Activated CD8-positive, alpha-beta memory T cell treated with anti-CD3 and anti-CD28 coated beads for 4 hours (primary cell): Measurements from ENCODE around the gene SPRR1A.

Experiments used
- DNase-seq, 2 donors: peaks; one replicate each; pipeline ENCODE4 v3.0.0-alpha.2; 2020; ENCODE audit warnings: low read depth in 2 of 2

SPRR1A gene, protein sequence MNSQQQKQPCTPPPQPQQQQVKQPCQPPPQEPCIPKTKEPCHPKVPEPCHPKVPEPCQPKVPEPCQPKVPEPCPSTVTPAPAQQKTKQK

DNA sequence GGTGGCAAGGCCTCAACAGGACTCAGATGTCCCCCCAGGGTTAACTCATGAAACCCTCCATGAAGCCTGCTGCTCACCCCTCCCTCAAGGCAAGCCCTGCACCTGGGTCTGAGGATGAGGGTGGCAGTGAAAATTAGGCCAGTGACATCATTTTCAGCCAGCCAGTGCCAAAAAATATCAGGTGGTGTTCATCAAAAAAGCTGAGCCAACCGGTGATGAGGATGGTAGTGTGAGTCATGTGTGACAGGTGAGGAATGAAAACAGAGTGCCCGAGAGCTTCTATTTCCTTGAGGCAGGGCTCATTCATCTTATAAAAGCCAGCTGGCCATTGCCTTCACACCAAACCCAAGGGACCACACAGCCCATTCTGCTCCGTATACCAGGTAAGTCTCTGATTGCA is at the start of gene SPRR1A:
Gene SPRR1A, plus strand, starts transcription at position 339 of the 400 bp plus-strand sequence. CDS start 1,150 bp downstream, outside the sequence.
- DNase-seq = no peak

DNA sequence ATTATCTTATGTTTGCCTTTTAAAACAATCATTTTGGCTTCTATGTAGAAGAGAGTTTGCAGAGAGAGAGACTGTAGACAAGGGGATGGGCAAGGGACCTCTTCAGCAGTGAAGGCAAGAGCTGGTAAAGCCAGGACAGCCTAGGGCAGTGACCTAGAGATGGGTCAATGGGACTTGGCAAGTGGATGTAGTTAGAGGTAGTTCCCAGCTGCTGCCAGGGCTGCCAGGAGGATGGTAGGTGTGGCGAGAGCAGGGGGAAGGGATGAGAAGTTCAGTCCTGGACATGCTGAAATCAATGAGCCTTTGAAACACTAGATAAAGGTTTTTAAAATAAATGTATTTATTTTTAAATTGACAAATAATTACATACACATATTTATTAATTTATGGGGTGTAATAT is 43.3 kb upstream of the SPRR1A start:
- no peak for DNase-seq

DNA sequence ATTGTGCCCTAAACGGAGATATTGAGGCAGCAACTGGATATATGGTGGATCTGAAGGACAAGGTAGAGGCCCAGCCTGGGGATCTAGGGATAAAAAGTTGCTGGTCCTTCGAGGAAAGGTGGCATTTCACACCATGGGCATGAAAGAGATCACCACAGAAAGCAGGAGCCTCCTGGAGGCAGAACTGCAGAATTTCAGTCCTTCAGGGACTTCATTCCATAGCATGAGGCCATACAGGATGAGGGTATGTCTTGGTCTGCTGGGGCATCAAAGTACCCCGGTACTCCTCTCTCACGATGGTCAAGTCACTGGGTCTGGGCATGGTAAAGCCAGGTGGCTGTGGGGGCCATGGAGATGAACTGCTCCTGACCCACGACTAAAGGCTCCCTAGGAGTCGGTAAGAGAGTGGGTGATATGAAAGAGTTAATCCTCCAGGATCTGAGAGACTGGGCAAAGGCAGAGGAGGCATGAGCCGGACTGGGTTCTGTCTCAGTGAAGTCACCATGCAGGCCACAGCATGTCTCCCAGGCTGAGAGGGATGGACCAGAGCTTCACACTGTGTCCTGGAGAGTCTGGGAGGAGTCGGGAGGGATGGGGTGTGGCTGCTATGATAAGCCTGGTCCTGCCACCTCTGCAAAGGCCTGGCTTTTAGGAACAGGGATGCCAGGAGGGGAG is 42.7 kb upstream of the SPRR1A start:
- no peak for DNase-seq

DNA sequence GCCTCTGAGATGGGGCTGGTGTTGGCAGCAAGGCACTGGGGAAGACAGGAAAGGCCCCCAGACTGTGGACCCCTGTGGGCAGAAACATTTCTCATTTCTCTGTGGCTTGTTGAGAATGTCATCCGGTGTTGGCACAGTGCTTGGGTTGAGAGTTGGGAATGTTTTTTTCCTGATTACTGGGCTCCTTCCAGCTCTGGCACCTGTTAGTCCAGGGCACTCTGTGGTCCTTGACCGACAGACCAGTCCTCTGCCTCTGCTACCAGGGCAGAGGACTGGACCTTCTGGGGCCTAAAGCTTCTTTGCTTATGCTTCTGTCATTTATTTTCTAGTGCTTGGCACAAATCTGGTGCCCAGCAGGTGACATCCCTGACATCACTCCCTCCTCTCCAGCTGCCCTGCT is 41.7 kb upstream of the SPRR1A start:
- no peak for DNase-seq

DNA sequence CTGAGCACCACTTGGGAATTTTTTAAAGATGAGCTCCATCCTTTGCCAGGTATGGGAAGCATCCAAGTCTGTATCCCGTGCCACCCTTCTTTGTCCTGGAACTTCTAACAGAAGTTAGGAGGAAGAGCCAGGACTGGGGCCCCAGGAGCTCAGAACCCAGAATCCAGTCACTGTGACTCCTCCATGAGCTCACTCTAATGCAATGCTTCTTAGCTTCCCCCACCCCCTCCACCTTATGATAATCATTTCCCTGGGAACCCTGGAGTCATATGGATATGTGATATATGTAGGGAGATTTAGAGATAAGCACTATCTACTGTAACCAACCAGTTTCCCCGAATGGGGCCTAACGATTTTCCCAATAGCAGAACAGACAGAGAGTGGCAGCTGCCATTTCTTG is 37.6 kb upstream of the SPRR1A start:
- no peak for DNase-seq

DNA sequence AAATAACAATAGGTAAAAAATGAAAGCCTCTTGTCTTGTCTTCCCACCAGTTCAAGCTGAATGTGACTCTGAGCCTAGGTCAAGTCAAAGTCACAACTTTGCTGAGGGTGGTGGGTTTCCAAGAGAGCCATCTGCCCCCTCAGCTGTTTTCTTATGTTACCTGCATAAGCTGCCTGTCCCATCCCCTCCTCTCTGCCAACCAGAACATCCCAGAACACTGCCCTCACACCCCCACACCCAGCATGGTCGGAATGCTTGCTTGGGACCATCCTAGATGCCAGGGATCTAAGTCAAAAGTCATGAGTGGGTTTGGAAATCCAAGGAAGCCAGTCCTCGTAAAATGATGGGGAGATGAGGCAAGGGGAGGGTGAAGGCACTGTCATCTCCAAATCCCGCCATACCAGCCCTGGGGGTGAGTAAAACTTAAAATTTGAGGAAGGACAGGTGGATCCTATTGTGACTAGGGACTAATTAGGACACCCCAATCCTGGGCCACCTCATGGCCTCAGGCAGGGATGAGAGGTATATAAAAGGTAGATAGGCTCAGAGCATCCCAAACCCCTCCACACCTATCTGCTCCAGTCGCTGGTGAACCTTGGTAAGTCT is 37.1 kb upstream of the SPRR1A start, which contains the start of gene SPRR5:
Gene SPRR5, plus strand, starts transcription at position 556 of the 606 bp plus-strand sequence. CDS start 1,349 bp downstream, outside the sequence.
- DNase-seq = no peak

DNA sequence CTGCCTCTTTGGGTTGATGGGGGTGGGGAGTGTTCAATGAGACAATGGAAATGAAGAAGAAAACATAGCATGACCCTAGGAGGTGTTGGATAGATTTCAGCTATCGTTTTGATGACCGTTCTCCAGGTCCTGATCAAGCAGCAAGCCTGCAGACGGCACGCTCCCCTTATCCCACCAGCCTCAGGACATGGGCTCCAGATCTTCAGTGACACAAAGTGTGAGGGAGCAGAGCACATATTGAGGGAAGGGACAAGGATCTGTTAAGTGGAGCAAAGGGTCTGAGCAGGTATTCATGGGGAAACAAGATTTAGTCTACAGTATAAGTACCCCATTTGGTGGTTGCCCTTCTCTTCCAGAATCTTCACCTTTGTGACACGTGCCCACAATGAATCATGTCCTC is 32.2 kb upstream of the SPRR1A start:
- no peak for DNase-seq

DNA sequence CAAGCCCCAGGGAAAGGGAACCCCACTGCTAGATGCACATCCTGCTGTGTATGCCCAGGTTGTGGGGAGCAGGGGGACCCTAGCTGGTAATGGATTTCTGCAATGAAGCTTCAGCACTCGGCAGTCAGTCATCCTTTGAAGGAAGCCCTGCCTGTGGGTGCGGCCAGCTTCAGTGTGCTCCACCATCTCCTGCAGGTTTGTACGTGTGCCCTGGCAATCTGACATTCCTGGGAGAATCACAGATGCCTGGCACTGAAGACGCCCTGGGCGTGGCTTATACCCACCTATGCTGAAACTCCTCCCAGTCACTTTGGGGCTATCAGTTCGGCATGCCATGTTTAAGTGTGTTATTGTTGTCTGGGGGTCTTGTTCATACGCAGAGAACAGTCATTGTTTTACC is 30.1 kb upstream of the SPRR1A start:
- no peak for DNase-seq

DNA sequence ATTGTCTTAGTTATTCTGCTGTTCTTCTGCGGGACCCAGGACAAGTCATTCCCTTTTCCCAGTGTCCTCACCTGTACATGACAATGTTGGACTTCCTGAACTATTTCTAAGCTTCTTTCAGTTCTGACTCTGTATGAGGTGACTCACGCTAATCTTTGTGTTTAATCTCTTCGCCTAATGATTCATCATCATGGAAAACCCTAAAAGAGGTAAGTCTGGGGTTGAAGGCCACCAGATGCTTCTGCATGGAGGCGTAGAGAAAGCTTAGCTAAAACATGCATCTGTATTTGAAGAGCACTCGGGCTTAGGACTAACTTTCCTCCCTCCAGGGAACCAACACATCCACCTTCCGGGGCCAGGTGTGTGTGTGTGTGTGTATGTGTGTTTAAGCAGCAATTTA is 29.4 kb upstream of the SPRR1A start:
- no peak for DNase-seq

DNA sequence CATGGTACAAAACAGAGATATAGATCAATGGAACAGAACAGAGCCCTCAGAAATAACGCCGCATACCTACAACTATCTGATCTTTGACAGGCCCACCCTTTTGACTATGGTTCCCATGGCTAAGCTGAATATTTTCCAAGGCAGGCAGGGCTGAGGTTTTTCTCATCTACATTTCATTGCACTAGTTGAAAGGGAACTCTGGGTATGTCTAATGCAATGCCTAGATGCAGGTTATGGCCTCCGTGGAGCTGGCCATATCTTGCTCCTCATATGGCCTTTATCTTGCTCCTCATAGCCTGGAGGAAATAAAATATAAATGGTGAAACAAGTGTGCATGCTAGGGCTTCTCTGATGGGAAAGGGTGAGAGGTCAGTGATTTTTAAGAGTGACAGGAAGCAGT is 26.3 kb upstream of the SPRR1A start:
- DNase-seq = no peak

DNA sequence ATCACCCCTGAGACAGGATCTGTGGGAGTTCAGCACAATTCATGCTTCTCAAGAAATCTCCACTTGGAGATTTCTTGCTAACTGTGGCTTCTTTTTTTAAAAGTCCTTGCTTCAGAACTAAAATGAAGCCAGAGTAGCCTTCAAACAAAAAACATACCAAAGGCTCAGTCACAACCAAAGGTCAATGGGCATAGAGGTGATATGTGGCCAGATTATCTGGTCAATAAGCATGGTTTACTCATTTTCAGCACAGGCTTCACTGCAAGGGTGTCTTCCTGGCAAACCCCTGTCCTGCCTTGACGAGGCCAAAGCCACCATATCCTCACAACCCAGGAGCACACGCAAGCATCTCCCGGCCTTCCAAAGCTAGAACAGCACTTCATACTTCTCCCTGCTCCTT is 24.6 kb upstream of the SPRR1A start:
- DNase-seq = no peak

DNA sequence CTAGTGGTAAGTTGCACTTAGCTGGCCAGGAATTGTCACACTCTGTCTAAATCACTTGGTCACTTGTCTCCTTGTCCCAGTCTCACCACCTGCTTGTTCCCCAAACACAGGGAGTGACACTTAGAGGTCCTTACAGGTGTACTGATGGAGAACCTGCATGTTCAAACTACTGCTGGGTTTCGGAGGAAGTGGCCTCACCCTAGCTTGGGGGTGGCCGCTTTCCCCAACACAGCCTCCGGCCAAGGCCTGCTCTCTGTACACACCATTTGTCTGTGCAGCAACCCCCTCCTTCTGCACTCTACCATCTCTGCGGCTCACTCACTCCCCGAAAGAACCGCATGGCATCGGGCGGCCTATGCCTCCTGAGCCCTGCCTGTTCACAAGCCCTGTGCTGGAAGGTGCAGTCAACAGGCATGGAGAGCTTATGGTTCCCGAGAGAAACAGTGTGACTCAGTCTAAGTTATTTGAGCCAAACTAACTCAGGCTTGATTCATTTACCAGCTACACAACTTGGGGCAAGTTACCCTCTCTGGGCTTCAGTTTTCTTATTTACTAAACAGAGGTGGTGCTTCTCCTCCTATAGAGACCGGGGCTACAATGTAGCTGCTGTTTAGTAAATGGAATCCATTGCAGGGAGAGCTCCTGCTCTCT is 24.0 kb upstream of the SPRR1A start:
- no peak for DNase-seq

DNA sequence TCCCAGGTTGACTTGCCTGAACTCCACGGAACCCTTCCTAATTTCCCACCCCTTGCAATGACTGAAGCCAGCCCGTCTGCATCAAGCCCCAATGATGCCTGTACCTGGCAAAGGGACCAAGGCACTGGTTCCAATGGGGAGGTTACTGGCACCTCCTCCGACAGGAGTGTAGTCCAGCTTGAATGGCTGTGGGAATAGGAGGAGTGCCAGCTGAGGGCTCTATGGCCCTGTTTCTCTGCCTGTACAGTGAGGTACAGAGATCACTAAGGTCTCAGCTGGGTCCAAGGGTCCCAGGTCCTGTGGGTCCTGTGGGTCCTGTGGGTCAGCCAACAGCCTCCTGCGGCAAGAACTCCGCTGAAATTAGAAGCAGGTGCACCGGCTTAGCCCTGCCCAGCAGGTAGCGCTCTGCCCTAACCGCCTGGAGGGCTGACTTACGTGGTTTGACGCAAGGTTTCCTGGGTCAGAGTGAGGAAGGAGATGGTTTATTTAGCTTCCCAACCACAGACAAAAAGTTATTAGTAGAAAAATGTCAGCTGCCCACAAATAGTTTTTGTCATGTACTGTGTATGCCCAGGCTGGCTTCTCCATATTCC is 23.3 kb upstream of the SPRR1A start:
- no peak for DNase-seq

DNA sequence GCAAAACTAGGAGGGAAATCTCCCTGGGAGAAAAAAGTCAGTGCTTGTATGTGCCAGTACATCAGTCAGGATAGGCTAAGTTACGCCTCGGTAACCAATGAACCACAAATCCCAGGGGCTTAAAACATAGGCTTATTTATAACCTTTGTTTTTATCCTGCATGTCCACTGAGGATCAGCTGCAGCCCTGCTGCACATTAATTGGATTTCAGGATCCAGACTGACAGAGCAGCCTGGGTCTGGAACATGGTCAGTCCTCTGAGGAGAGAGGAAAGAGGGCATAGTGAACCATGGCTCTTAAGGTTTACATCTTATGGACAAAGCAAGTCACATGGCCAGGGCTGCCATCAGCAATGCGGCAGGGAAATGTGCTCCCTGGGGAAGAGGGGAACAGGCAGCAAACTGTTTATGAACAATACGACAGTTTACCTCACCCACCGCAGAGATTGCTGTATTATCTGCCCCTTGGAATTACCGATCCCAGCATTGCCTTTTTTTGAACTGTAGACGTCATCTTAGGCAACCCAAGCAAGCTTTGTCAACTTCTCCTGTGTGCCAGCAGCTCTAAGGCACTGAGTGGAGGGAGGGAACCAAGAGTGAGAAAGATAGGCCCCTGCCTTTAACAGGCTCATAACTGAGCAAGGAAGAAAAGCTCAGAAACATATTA is 22.5 kb upstream of the SPRR1A start:
- DNase-seq = no peak

DNA sequence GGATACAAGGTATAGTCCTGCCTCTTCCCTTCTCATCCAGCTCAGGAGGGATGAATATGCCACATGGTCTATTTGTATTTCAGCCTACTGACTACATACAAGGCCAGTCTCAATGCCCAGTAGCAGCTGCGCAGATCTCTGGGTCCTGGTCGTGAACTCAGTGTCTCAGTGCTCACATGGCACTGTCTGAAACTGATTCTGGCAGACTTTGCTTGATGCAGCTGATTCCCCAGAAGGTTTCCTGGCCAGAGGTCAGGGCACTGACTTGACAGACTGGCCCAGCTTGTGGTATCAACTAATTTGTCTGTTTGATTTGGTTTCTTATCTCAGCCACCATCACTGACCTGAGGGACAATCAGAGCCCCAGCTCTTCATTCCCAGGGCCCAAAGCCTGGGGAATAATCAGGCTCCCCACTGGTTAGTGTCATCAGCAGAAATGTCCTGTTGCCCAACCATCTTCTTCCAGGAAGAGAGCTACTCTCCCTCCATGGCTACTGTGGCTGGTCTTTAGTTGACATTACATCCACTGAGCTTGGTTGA is 20.9 kb upstream of the SPRR1A start:
- DNase-seq = no peak

DNA sequence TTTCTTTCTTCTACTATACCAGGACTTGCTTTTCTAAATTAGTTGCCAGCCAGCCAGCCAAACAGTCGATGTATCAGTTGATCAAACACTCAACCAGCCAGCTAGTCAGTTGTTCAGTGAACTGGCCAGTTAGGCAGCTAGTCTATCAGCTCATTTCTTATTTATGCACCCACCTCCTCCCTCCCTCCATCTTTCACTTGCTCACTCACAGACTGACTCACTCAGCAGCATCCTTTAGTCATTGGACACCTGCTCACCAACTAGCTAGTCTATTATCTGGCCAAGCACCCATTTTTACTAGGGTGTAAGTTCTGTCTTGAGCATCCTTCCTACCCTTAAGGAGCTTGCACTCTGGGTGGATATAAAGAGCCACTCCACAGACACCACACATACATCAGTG is 19.3 kb upstream of the SPRR1A start:
- DNase-seq = no peak

DNA sequence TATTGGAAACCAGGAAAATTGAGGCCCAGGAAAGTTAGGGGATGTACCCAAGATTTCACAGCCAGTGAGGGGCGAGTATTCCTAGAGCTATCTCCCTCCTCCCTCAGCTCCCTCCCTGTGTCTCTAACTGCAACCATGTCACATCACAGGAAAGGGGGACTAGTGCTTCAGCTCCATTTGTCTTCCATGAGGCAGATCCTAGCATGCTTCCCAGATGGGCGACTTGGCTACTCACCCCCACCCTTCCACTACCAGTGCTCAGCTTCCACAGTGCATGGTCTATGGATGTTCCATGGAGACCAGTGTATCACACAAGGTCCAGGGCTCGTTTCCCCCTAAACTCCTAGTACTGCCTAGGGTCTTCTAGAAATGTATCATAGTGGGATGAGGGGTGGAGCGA is 18.0 kb upstream of the SPRR1A start:
- DNase-seq = no peak

DNA sequence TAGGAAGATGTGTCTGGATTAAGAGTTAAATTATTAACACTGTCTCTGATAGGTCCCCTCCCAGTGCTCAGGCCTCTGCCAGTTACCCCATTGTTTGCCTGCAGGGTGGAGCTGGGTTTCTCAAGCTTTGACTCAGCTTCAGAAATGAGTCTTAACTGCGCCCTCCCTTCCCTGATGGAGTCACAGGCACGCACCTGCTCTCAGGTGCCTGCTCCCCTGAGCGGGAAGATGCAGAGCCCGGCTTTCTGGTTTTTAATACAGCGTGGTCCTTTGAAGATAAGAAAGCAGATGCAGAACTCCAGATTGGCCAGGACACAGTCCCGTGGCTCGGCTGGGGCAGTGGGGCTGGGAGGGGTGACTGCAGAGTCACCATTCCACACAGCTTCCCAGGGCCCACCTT is 16.7 kb upstream of the SPRR1A start:
- DNase-seq = no peak

DNA sequence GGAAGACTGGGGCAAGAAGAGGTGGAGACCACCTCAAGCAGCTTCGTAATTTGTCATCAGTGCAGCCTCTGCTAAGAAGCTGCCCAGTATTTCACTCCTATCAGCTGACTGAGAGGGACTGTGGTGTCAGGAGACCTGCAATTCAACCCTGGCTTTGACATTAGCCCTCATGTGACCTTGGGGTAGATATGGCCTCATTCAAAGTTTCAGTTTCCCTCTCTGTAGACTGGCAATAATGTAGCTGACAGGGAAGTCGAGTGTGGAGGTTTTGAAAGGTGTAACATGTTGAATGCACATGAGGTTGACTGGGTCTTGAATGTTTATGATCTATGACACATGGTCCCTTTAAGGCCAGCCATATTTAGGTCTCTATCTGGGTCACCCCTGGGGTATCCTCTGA is 15.6 kb upstream of the SPRR1A start:
- no peak for DNase-seq

DNA sequence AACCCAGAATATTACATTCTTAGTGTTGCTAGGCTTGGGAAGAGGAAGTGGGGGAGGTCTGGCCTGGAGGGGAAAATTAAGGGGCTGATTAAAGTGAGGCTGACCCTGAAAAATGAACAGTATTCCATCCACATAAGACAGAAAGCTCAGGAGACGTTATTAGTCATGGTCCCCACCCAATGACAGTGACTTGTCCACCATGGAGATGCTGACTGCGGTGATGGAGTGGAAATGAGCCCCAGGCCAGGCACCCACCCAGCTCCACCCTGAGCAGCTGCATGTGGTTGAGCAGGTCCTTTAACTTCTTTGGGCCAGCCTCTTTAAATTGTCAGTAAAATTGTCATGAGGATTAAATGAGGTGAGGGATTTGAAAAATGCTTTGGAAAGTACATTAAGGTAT is 14.8 kb upstream of the SPRR1A start:
- DNase-seq = no peak

DNA sequence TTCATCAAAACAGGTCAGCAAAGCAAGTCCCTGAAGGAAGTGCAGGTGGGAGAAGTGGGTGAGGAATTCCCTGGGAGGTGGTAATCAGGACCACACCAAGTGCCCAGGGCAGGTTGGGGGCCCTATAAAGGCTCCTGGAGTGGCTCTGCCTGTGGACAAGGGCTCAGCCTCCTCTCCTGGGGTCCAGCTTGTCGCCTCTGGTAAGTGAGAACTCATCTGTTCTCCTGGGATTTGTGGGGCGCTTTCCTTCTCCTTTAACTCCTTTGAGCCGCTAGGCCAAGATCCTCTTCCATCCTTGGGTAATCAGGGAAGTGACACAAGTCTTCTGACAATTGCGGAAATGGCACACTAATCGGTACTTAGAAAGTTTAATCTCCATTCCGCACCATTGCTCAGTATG is 13.4 kb upstream of the SPRR1A start, which contains the start of gene SPRR4:
Gene SPRR4, plus strand, starts transcription at position 154 of the 400 bp plus-strand sequence. CDS start 1,243 bp downstream, outside the sequence.
- DNase-seq = no peak
